ENCODE data around the gene CTNNA2. TPM values are rescaled to one million over a fixed set of nuclear protein-coding genes. Genes with fewer than 3 reads are reported as not detected.

Gene CTNNA2
- total and polyA plus RNA-seq, 2 of the 8 experiments (the other 6 are each of a cell fraction or from before 2014, with no cell fraction given) = 3.9 to 9.0 TPM

DNA sequence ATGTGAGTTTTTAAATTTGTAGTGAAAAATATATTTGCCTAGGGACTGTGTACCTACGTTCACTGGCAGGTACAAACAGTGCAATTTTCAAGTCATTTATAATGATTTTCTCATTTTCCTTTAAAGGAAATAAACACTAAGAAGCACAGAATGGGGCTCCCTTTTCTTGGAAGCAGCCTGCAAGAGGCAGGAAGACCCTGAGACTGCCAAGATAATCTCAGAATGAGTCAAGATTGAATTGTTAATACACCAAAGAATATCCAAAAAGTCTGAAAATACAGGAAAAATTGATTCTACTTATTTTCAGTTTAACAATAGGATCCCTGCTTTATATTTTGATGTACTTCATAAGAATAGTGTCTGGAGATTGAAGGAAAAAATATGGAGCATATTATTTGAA lies 331.2 kb downstream of the CTNNA2 start:
- no peak overlapping the region for H3K18ac ChIP-seq (ENCODE audit: extremely low read depth, low read length)
- no peak overlapping the region for H3K4me2 ChIP-seq (ENCODE audit: insufficient read depth in 1 of 2, low read depth in 2 of 2, low read length in 2 of 2)
- H2AFZ ChIP-seq (ENCODE audit: low read length) = no peak overlapping the region
- no peaks in the 10 kb centered on the region for H3K23me2 ChIP-seq (ENCODE audit: low read depth, low read length)
- no peaks in the 10 kb centered on the region for H3K36me3 ChIP-seq (ENCODE audit: control insufficient read depth in 2 of 4, insufficient read depth in 4 of 4, low read length in 3 of 4)
- H3K79me2 ChIP-seq (ENCODE audit: control insufficient read depth in 1 of 2, insufficient read depth in 2 of 2, low read length in 2 of 2) = no peaks in the 10 kb centered on the region
- no peak overlapping the region for H3K9ac ChIP-seq (replicated peaks in 1 of 4; ENCODE audit: extremely low read depth in 1 of 4, low read depth in 3 of 4, low read length in 3 of 4)
- no peak for DNase-seq (ENCODE audit: low read depth in 1 of 2, low spot score in 2 of 2)
- H3K27ac ChIP-seq (ENCODE audit: low read depth, low read length) = no peak overlapping the region
- H3K14ac ChIP-seq (ENCODE audit: insufficient read length) = no peak overlapping the region
- no peak overlapping the region for H4K8ac ChIP-seq (ENCODE audit: extremely low read depth, insufficient read depth, low read length)
- ChIA-PET CTCF (ENCODE audit: partially characterized antibody) (interaction anchor here (2.2 to 3.1 kb wide), 2 partner anchors 11 kb away, joined by 10 to 29 read pairs; no protein-coding TSS in a partner anchor), POLR2A (ENCODE audit: partially characterized antibody) (no interaction called here)
- no peaks in the 10 kb centered on the region for H3K9me3 ChIP-seq (ENCODE audit: insufficient read depth in 2 of 2, low read depth in 1 of 2, low read length in 1 of 2)
- no peak overlapping the region for H2BK5ac ChIP-seq (ENCODE audit: low read depth, low read length)
- H4K5ac ChIP-seq (ENCODE audit: insufficient read length, low read depth, low read length) = no peak overlapping the region
- no peak overlapping the region for H3K56ac ChIP-seq (replicated peaks; ENCODE audit: insufficient read length, low read depth, low read length)
- H4K91ac ChIP-seq (replicated peaks; ENCODE audit: insufficient read length, low read length) = no peak overlapping the region
- 92% methylated on average over 1 of the region's 1 CpG; no CpG with 5 or more reads in 1 of the 2 experiments for WGBS, 2 experiments (ENCODE audit: extremely low coverage in 1 of 2, insufficient coverage in 1 of 2, insufficient read length in 1 of 2, insufficient replicate concordance in 2 of 2, low coverage in 1 of 2, low lambda C conversion rate in 2 of 2, missing lambda C conversion rate in 1 of 2)
- no peak overlapping the region for H2AK5ac ChIP-seq (ENCODE audit: low read depth, low read length)
- no peaks in the 10 kb centered on the region for H3K27me3 ChIP-seq (replicated peaks in 1 of 4; ENCODE audit: control insufficient read depth in 3 of 4, extremely low read depth in 1 of 4, insufficient read depth in 3 of 4, low read length in 3 of 4)
- TF ChIP-seq RFX5 (IDR thresholded peaks at IDR 0.05; ENCODE audit: borderline replicate concordance, low read depth, low read length) (no peak), CHD2 (IDR thresholded peaks at IDR 0.05; ENCODE audit: low read length) (no peak), CTCF (IDR thresholded peaks at IDR 0.05; ENCODE audit: control extremely low read depth in 1 of 3, insufficient read depth in 1 of 3, low read depth in 1 of 3, low read length in 3 of 3) (no peak), SP1 (IDR thresholded peaks at IDR 0.05; ENCODE audit: low read depth, low read length) (no peak)
- H2BK120ac ChIP-seq (replicated peaks; ENCODE audit: low read depth, low read length) = no peak overlapping the region
- no peaks in the 10 kb centered on the region for H4K20me1 ChIP-seq (replicated peaks in 1 of 2; ENCODE audit: control insufficient read depth in 1 of 2, insufficient read depth in 2 of 2, low read length in 2 of 2)
- H2BK12ac ChIP-seq (ENCODE audit: low read depth, low read length) = no peak overlapping the region
- no peak overlapping the region for H2BK20ac ChIP-seq (ENCODE audit: low read length)
- FAIRE-seq = no peak
- no peak overlapping the region for H2BK15ac ChIP-seq (ENCODE audit: low read length)
- no peak overlapping the region for H3K4me3 ChIP-seq (ENCODE audit: extremely low read depth in 1 of 4, insufficient read depth in 2 of 4, low read depth in 3 of 4, low read length in 4 of 4)
- no peaks in the 10 kb centered on the region for H3K79me1 ChIP-seq (ENCODE audit: low read depth, low read length)
- no peak overlapping the region for H3K23ac ChIP-seq (ENCODE audit: insufficient read length)
- no peak overlapping the region for H3K4ac ChIP-seq (replicated peaks; ENCODE audit: insufficient read length, low read depth, low read length)
- peaks cover 0 to 8% (median 3%) of the 10 kb centered on the region in 4 experiments; a peak in 2 of 7 replicates for H3K4me1 ChIP-seq (replicated peaks in 1 of 4; ENCODE audit: control insufficient read depth in 3 of 4, insufficient read depth in 4 of 4, low read length in 3 of 4)

Data from H1 (cell line).